T-cell (primary cell): ENCODE measurements around the gene ENOX1. TPM values are rescaled to one million over a fixed set of nuclear protein-coding genes. Genes with fewer than 3 reads are reported as not detected.

Experiments
- ATAC-seq, 4 experiments: fragments of 200-7000 bp in 3 of 4; fragments of 150-1000 bp in 1 of 4; cut with Tn5 transposase; replicated peaks in 1 of 4; 1 replicate in 3 of 4; 2 replicates in 1 of 4; pipeline ENCODE4 v1.10.0; 2021; ENCODE audit warnings: moderate library complexity in 3 of 4, mild to moderate bottlenecking in 2 of 4, moderate number of reproducible peaks in 1 of 4
- CTCF ChIA-PET, 2 donors: fragments of 300-600 bp; sonication (Branson Sonifier 250); formaldehyde crosslinking; loops; one replicate each; lab custom pipeline; 2022; ENCODE audit warnings: antibody characterized with exemption in 2 of 2; lab: Charles Lee
- POLR2A ChIA-PET, 2 donors: fragments of 300-600 bp; sonication (Branson Sonifier 250); formaldehyde crosslinking; loops; one replicate each; lab custom pipeline; 2022; ENCODE audit warnings: antibody characterized with exemption in 2 of 2; lab: Charles Lee
- DNase-seq, 35 experiments: peaks; one replicate each; pipeline versions ENCODE4 v3.0.0 to v3.0.0-alpha.2; 2013 to 2023
- H3K27ac ChIP-seq: one replicate; pipeline ENCODE4 v1.5.1; 2013; ENCODE audit warnings: low read length
- H3K27me3 ChIP-seq, 2 experiments: replicated peaks in 1 of 2; 1 replicate in 1 of 2; 2 replicates in 1 of 2; pipeline versions ENCODE4 v1.6.1 to v1.7.0; 2013; ENCODE audit warnings: low read length in 1 of 2, mixed read lengths in 1 of 2; ENCODE audit not compliant: control insufficient read depth in 2 of 2, insufficient read depth in 2 of 2; ENCODE audit errors: extremely low read depth in 1 of 2
- H3K36me3 ChIP-seq, 2 donors: 1 replicate in 1 of 2; 2 replicates in 1 of 2; pipeline versions ENCODE4 v1.6.1 to v1.7.0; 2013; ENCODE audit warnings: low read length in 1 of 2; ENCODE audit not compliant: control insufficient read depth in 2 of 2, insufficient read depth in 1 of 2; ENCODE audit errors: extremely low read depth in 1 of 2
- H3K4me1 ChIP-seq, 2 experiments: 1 replicate in 1 of 2; 2 replicates in 1 of 2; pipeline versions ENCODE4 v1.6.1 to v1.7.0; 2013; ENCODE audit warnings: low read length in 2 of 2, mixed read lengths in 1 of 2; ENCODE audit not compliant: insufficient read depth in 2 of 2, control insufficient read depth in 1 of 2; ENCODE audit errors: extremely low read depth in 1 of 2
- H3K4me3 ChIP-seq, 2 donors: 1 replicate in 1 of 2; 2 replicates in 1 of 2; pipeline versions ENCODE4 v1.5.1 to v1.7.0; 2013; ENCODE audit warnings: mild to moderate bottlenecking in 2 of 2, low read length in 1 of 2, moderate library complexity in 1 of 2; ENCODE audit not compliant: control insufficient read depth in 1 of 2; ENCODE audit errors: extremely low read depth in 1 of 2
- H3K9me3 ChIP-seq: 2 replicates; pipeline ENCODE4 v1.7.0; 2013
- H3K27ac Mint-ChIP-seq, 2 donors: one replicate each; pipeline ENCODE4 v1.8.0; 2020 to 2021; ENCODE audit warnings: mild to moderate bottlenecking in 2 of 2, mixed read lengths in 2 of 2
- H3K27me3 Mint-ChIP-seq, 2 donors: one replicate each; pipeline ENCODE4 v1.8.0; 2021 to 2022; ENCODE audit warnings: mixed read lengths in 2 of 2
- H3K36me3 Mint-ChIP-seq: one replicate; pipeline ENCODE4 v1.8.0; 2021; ENCODE audit warnings: mixed read lengths
- H3K4me1 Mint-ChIP-seq, 3 donors: one replicate each; pipeline ENCODE4 v1.8.0; 2020 to 2022; ENCODE audit warnings: mixed read lengths in 3 of 3, mild to moderate bottlenecking in 1 of 3
- H3K4me3 Mint-ChIP-seq, 3 donors: one replicate each; pipeline ENCODE4 v1.8.0; 2020 to 2022; ENCODE audit warnings: mild to moderate bottlenecking in 3 of 3, mixed read lengths in 3 of 3, moderate library complexity in 3 of 3
- H3K9me3 Mint-ChIP-seq, 3 donors: one replicate each; pipeline ENCODE4 v1.8.0; 2020 to 2022; ENCODE audit warnings: mixed read lengths in 3 of 3
- WGBS: methylation state at CpG from one replicate; pipeline ENCODE4 v1.1.5; 2013; ENCODE audit warnings: missing lambda C conversion rate; ENCODE audit not compliant: insufficient coverage; 5-methylcytosine and 5-hydroxymethylcytosine counted together
- total RNA-seq, 35 experiments: library from RNA in 6 of 35; stranded (reverse) in 6 of 35; fragments of 120-200 nt in 1 of 35; gene quantifications; one replicate each; pipeline versions ENCODE4 v1.2.1 to v1.2.4 and lab custom pipeline; 2013 to 2026

Gene ENOX1
- total RNA-seq, 5 donors from 2014 or later (not counting 1 experiment from before 2014, with no cell fraction given), result 0.10 TPM; not detected in 4

- no peak overlapping the region for H3K27ac ChIP-seq
- POLR2A ChIA-PET, result no interaction called here
- DNase-seq (no peak), ATAC-seq (no peak)
- no peaks in the 10 kb centered on the region for H3K27me3 ChIP-seq
- no peaks in the 10 kb centered on the region for H3K36me3 ChIP-seq
- H3K36me3 Mint-ChIP-seq, result no peaks in the 10 kb centered on the region
- no peak overlapping the region for H3K4me3 ChIP-seq
- H3K27me3 Mint-ChIP-seq, result no peaks in the 10 kb centered on the region
- H3K4me1 ChIP-seq, result no peaks in the 10 kb centered on the region
- H3K4me3 Mint-ChIP-seq, result no peak overlapping the region
- no CpG with 5 or more reads among the region's 1 CpG for WGBS
- H3K27ac Mint-ChIP-seq, result no peak overlapping the region
- CTCF ChIA-PET, result no interaction called here
- H3K4me1 Mint-ChIP-seq, result no peaks in the 10 kb centered on the region
- H3K9me3 Mint-ChIP-seq, result no peaks in the 10 kb centered on the region
- no peaks in the 10 kb centered on the region for H3K9me3 ChIP-seq
Observed at GRCh38 chr13:43514311-43514710, 272.5 kb downstream of the ENOX1 start.

GRCh38 chr13:43512221-43512620, 274.6 kb downstream of the ENOX1 start:
- Mint-ChIP-seq H3K27ac (no peak overlapping the region), H3K27me3 (no peaks in the 10 kb centered on the region), H3K36me3 (no peaks in the 10 kb centered on the region), H3K9me3 (no peaks in the 10 kb centered on the region), H3K4me3 (no peak overlapping the region), H3K4me1 (no peaks in the 10 kb centered on the region)
- POLR2A ChIA-PET, result interaction anchor here in 1 of 2 donors (0.7 kb wide), 1 partner anchor 38 kb away, joined by 7 read pairs; no protein-coding TSS in a partner anchor
- CTCF ChIA-PET, result no interaction called here
- no peaks in the 10 kb centered on the region for H3K36me3 ChIP-seq
- no CpG with 5 or more reads among the region's 2 CpGs for WGBS
- H3K9me3 ChIP-seq, result no peaks in the 10 kb centered on the region
- H3K27me3 ChIP-seq, result no peaks in the 10 kb centered on the region
- no peak overlapping the region for H3K27ac ChIP-seq
- ATAC-seq (no peak), DNase-seq (no peak)
- no peaks in the 10 kb centered on the region for H3K4me1 ChIP-seq
- H3K4me3 ChIP-seq, result no peak overlapping the region

- H3K27ac ChIP-seq, result no peak overlapping the region
- Mint-ChIP-seq H3K9me3 (no peaks in the 10 kb centered on the region), H3K27me3 (no peaks in the 10 kb centered on the region), H3K4me1 (no peaks in the 10 kb centered on the region), H3K36me3 (no peaks in the 10 kb centered on the region), H3K27ac (no peak overlapping the region), H3K4me3 (no peak overlapping the region)
- H3K27me3 ChIP-seq, result no peaks in the 10 kb centered on the region
- POLR2A ChIA-PET, result no interaction called here
- H3K36me3 ChIP-seq, result no peaks in the 10 kb centered on the region
- CTCF ChIA-PET, result no interaction called here
- ATAC-seq (no peak), DNase-seq (no peak)
- WGBS, result no CpG with 5 or more reads among the region's 6 CpGs
- no peaks in the 10 kb centered on the region for H3K4me1 ChIP-seq
- H3K4me3 ChIP-seq, result no peak overlapping the region
- no peaks in the 10 kb centered on the region for H3K9me3 ChIP-seq
Observed at GRCh38 chr13:43510956-43511901, 275.5 kb downstream of the ENOX1 start.

GRCh38 chr13:43495732-43496131, 291.0 kb downstream of the ENOX1 start:
- WGBS, result no CpG with 5 or more reads among the region's 1 CpG
- CTCF ChIA-PET, result no interaction called here
- no peaks in the 10 kb centered on the region for H3K36me3 Mint-ChIP-seq

GRCh38 chr13:43494206-43494605, 292.6 kb downstream of the ENOX1 start:
- no CpG with 5 or more reads among the region's 4 CpGs for WGBS
- H3K4me3 Mint-ChIP-seq, result no peak overlapping the region
- ChIA-PET CTCF (no interaction called here), POLR2A (no interaction called here)
- H3K9me3 ChIP-seq, result no peaks in the 10 kb centered on the region
- ATAC-seq (no peak), DNase-seq (no peak)
- H3K27ac Mint-ChIP-seq, result no peak overlapping the region
- H3K27ac ChIP-seq, result no peak overlapping the region
- H3K4me3 ChIP-seq, result no peak overlapping the region
- peaks cover 0 to 3% of the 10 kb centered on the region in 2 donors for H3K27me3 Mint-ChIP-seq
- H3K4me1 Mint-ChIP-seq, result no peaks in the 10 kb centered on the region
- no peaks in the 10 kb centered on the region for H3K4me1 ChIP-seq
- no peaks in the 10 kb centered on the region for H3K36me3 Mint-ChIP-seq
- H3K36me3 ChIP-seq, result no peaks in the 10 kb centered on the region
- no peaks in the 10 kb centered on the region for H3K9me3 Mint-ChIP-seq
- no peaks in the 10 kb centered on the region for H3K27me3 ChIP-seq

More at GRCh38 chr13:43495732-43496131, 291.0 kb downstream of the ENOX1 start:
- ATAC-seq (no peak), DNase-seq (no peak)
- H3K27ac ChIP-seq, result no peak overlapping the region
- no peak overlapping the region for H3K27ac Mint-ChIP-seq
- no peaks in the 10 kb centered on the region for H3K9me3 ChIP-seq
- peaks cover 0 to 11% (median 6%) of the 10 kb centered on the region in 3 donors for H3K9me3 Mint-ChIP-seq
- no peak overlapping the region for H3K4me3 ChIP-seq
- peaks cover 3 to 8% of the 10 kb centered on the region in 2 donors for H3K27me3 Mint-ChIP-seq
- H3K36me3 ChIP-seq, result no peaks in the 10 kb centered on the region
- no peaks in the 10 kb centered on the region for H3K4me1 Mint-ChIP-seq
- H3K4me3 Mint-ChIP-seq, result no peak overlapping the region
- POLR2A ChIA-PET, result no interaction called here
- no peaks in the 10 kb centered on the region for H3K4me1 ChIP-seq
- no peaks in the 10 kb centered on the region for H3K27me3 ChIP-seq

- Mint-ChIP-seq H3K36me3 (no peaks in the 10 kb centered on the region), H3K4me1 (no peaks in the 10 kb centered on the region), H3K9me3 (no peaks in the 10 kb centered on the region), H3K4me3 (no peak overlapping the region), H3K27me3 (peaks cover 0 to 3% of the 10 kb centered on the region in 2 donors), H3K27ac (no peak overlapping the region)
- DNase-seq (no peak), ATAC-seq (no peak)
- Histone ChIP-seq H3K27me3 (no peaks in the 10 kb centered on the region), H3K36me3 (no peaks in the 10 kb centered on the region), H3K4me3 (no peak overlapping the region), H3K27ac (no peak overlapping the region), H3K4me1 (no peaks in the 10 kb centered on the region), H3K9me3 (no peaks in the 10 kb centered on the region)
- 50% methylated on average over 1 of the region's 3 CpGs for WGBS
- ChIA-PET CTCF (no interaction called here), POLR2A (no interaction called here)
Observed at GRCh38 chr13:43493496-43494000, 293.2 kb downstream of the ENOX1 start.
